HG03175 (cell line): Measurements from ENCODE around the gene NFS1.
A peak's percentile ranks its signal among the peaks of the same experiment; 100 is the strongest.
"Not testable (repeated sequence)": the region's sequence is repeated elsewhere in the genome, so short reads cannot be mapped to it uniquely, and the experiment has no call there.

Experiments
- ATAC-seq: cut with Tn5 transposase; IDR thresholded peaks from one replicate; pipeline ENCODE4 v1.9.1; 2021; ENCODE audit warnings: mild to moderate bottlenecking, moderate library complexity; ENCODE audit not compliant: unreplicated experiment

The NFS1 gene

GRCh38 chr20:35710039-35710438, 10.9 kb upstream of the NFS1 start:
- ATAC-seq, result no peak

DNA sequence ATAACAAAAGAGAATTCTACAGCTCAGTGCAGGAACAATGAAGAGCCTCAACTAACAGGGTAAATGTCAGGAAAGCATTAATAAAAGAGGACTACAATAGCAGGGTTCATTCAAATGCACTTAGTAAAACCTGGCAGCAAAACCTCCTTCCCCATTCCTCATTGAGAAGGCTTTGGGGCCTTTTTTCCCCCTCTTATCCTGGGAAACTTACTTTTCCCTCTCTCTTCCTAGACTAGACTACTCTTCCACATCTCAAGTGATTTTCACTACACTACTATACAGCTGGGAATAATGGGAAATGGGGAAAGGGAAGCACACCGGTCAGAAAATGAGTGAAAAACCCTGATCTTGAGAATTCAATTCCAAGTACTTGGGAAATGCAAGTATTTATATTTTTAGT, 10.1 kb upstream of the NFS1 start:
- ATAC-seq, result no peak

DNA sequence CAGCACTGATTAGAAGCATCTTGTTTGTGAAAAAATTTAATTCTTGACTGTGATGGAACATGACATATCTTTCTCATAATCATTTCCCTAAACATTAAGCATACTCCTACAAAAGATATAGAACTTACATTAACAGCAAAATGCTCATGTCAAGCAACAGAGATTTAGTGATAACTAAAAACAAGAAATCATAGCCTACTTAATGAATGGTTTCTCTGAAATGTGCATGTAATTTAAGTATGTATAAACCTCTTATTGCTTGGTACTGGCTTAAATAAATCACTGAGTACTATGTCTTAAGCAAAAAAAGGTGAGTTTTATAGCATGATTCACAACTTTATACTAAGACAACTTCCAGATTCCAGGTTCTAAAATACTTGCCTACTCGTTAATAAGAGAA, 9.3 kb upstream of the NFS1 start:
- no peak for ATAC-seq

GRCh38 chr20:35706591-35707529, 7.7 kb upstream of the NFS1 start:
- not testable (repeated sequence) for ATAC-seq

DNA sequence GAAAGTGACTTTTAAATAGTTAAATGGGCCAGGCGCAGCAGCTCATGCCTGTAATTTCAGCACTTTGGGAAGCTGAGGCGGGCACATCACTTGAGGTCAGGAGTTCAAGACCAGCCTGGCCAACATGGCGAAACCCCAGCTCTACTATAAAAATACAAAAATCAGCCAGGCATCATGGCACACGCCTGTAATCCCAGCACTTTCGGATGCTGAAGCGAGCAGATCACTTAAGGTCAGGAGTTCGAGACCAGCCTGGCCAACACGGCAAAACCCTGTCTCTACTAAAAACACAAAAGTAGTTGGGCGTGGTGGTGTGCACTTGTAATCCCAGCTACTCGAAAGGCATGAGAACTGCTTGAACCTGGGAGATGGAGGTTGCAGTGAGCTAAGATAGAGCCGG, 6.7 kb upstream of the NFS1 start:
- not testable (repeated sequence) for ATAC-seq

- no peak for ATAC-seq
Measured at GRCh38 chr20:35704514-35705261, 5.5 kb upstream of the NFS1 start.

DNA sequence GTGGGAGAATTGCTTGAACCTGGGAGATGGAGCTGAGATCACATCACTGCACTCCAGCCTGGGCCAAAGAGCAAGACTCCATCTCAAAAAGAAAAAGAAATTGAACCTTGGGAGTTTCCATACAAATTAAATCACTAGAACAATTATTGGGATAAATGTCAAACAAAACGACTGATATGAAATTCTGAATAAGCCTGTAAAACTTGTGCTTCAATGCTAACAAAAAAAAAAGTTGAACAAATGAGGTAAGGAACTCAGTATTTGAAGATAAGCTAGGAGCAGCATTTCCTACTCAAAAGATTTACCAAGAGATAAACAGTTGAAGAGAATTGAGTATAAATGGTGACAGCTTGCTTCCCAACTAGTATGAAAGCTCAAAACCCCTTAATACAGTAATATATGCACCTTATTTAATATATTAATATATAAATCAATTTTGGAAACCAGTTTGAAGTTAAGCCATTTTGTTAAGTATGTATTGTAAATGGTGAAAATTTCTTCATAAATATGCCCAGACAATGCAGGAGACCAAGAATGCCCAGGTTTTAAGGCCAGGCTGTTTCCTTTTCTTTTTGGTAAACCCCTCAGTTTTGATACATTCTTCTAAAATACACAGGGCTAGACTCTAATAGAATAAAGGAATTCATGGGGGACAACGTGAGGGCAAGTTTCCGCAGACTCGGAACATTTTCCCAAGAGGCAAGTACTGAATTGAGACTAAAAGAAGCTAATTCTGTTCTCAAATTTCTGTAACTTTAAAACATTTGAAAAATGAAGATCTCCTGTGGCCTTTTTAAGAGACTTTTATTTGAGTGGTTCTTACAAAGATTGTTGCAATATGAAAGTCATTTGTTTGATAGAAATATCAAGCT, 3.9 kb upstream of the NFS1 start:
- no peak for ATAC-seq

DNA sequence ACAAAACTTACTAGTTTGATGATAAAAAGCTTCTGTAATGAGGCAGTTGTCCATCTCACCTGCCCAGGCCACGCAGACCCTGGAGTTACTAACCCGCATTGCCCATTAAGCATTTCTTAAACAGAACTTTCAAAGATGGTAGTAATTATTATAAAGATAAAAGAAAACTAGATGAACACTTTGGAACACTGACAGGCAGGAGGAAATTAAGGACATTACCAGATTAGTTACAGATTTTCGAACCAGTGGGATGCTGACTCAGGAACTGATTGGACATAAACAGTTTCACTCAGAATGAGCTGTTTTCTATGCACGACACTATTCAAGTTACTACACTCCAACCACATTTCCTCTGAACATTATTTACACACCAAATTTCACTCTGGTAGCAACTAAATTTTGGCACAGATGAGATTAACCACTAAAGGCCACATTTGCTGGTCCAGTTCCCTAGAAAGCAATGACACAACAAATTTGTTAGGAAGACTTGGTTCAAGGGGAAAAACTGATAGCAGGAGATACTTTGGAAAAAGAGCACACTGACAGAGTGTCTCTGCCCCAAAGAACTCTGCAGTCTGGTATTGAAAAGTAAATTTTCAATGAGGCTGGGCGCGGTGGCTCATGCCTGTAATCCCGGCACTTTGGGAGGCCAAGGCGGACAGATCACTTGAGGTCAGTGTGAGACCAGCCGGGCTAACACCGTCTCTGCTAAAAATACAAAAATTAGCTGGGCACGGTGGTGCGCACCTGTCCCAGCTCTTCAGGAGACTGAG, 3.1 kb upstream of the NFS1 start:
- no peak for ATAC-seq

DNA sequence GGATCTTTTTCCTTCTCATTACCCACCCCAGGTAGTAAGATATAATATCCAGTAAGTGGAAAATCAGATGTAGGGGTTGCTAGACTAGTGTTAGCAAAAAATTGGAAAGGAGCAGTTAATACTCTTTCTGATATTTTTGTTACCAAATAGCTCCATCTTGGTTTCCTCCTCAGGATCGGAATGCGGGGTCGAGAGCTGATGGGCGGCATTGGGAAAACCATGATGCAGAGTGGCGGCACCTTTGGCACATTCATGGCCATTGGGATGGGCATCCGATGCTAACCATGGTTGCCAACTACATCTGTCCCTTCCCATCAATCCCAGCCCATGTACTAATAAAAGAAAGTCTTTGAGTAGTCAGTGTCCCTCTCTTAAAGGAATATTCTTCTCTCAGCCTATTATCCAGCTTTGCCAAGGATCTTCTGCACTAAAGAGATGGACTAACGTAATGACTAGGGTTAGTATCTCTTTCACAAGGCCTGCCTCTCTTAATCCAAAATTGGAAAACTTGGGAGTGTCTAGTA, 1.5 kb upstream of the NFS1 start:
- ATAC-seq, result no peak

GRCh38 chr20:35699957-35700624, 939 bp upstream of the NFS1 start:
- ATAC-seq, result no peak

GRCh38 chr20:35698298-35699126, 640 bp downstream of the NFS1 start:
- peak; percentile 35 for ATAC-seq

- ATAC-seq, result no peak
Measured at GRCh38 chr20:35697696-35698297, 1.4 kb downstream of the NFS1 start.

DNA sequence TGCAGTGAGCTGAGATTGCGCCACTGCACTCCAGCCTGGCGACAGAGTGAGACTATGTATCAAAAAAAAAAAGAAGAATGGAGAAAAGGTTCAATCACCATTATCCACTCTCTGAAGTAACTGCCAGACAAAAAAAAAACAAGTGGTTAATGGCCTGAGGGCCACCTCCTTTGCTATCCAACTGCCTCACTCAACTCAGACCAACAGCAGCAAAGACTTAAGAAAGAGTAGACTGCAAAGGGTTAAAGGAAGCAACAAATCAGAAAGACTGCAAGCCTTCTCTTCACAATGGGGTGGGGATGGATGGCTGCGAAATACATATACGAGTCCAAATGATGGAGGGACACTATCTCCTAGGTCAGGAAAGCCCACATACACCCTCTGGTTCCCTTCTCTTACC, 3.2 kb downstream of the NFS1 start:
- no peak for ATAC-seq

GRCh38 chr20:35695245-35695749, 3.9 kb downstream of the NFS1 start:
- ATAC-seq, result no peak

DNA sequence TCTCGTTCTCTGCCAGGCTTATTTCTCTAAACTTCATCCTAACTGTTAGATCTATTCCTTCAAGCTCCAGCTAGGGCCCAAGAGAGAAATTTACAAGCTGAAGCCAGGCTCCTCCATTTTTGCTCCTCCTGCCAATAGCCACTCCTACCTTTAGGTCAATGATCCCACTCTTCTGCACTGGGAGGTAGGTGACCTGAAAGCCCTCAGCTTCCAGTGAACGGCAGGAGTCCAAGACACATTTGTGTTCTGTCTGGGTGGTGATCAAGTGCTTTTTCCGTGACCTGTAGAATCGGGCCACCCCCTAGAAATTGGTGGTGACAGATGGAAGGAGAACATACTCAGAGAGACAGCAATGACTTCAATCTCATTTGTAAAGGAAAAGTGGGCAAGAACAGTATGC, 8.9 kb downstream of the NFS1 start:
- no peak for ATAC-seq

DNA sequence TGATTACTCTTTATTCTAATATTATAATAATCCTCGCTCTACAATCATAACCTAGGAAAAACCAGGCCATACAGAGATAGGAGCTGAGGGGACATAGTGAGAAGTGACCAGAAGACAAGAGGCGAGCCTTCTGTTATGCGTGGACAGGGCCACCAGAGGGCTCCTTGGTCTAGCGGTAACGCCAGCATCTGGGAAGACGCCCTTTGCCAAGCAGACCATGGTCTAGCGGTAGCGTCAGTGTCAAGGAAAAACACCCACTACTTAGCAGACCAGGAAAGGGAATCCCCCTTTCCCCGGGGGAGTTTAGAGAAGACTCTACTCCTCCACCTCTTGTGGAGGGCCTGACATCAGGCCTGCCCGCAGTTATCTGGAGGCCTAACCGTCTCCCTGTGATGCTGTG, 12.3 kb downstream of the NFS1 start:
- ATAC-seq, result not testable (repeated sequence)

GRCh38 chr20:35685368-35685767, 13.8 kb downstream of the NFS1 start:
- not testable (repeated sequence) for ATAC-seq

- no peak for ATAC-seq
Measured at GRCh38 chr20:35681960-35682359, 17.2 kb downstream of the NFS1 start.
